ENCODE measurements around the gene ANKRD52. TPM values are rescaled to one million over a fixed set of nuclear protein-coding genes. Genes with fewer than 3 reads are reported as not detected.

Gene ANKRD52
- total RNA-seq, 1 experiment from 2014 or later = 46.3 TPM

DNA sequence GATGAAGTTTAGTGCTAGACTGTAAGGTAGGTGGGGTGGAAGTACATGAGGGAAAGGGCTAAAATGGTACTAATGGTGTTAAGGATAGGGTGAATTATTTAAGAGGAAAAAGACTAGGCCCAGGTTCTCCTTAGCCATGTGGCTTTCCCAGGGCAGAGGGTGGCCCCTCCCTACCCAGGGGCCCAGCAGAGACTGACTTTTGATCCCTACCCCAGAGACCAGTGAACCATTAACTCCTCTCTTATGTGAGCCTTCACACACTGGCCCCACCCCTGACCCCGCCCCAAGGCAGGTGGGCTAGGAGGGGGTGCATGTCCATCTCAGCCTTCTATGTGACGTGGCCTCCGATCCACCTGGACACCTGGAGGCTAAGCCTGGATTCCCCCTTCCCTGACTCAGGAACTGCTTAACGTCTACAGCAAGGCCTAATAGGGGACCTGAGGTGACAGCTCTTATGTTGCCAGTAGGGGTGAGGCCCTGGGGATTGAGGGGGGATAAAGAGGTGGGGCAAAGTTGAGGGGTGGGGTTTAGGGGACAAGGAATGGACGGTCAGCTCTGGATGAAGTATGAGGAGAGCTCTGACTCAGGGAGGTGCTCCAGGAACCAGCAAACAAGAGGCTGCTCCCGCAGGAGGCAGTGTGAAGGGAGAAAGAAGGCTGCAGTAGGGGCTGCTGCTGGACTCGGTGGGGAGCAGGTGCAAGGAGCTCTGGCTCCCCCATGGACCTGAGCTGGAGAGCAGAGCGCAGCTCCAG is 27.6 kb downstream of the ANKRD52 start:
- POLR2A ChIA-PET = interaction anchor here (1.8 to 2.3 kb wide), 2 partner anchors 9 to 41 kb away, joined by 6 to 10 read pairs; partner anchors contain the start of genes RNF41 and SMARCC2
- H3K27ac Mint-ChIP-seq (ENCODE audit: low read depth, unreplicated experiment) = no peak overlapping the region

GRCh38 chr12:56229916-56230431 is 28.2 kb downstream of the ANKRD52 start, which contains the start of gene SLC39A5:
Gene SLC39A5, plus strand, starts transcription at chr12:56230051. Its CDS starts 1,224 bp downstream, at chr12:56231275.
- CTCF ChIA-PET = no interaction called here
- Mint-ChIP-seq H3K27ac (ENCODE audit: low read depth, unreplicated experiment) (no peak within 1 kb of the TSS), H3K4me3 (ENCODE audit: unreplicated experiment) (no peak within 1 kb of the TSS), H3K4me1 (ENCODE audit: insufficient read depth, unreplicated experiment) (peaks cover 12% of the 10 kb centered on the region), H3K36me3 (ENCODE audit: insufficient read depth, unreplicated experiment) (peaks cover 17% of the 10 kb centered on the region), H3K27me3 (ENCODE audit: insufficient read depth, unreplicated experiment) (no peaks in the 10 kb centered on the region), H3K9me3 (ENCODE audit: unreplicated experiment) (no peaks in the 10 kb centered on the region)
- no peak for DNase-seq (ENCODE audit: unreplicated experiment)
- POLR2A ChIA-PET = interaction anchor here (1.8 to 2.3 kb wide), 2 partner anchors 8 to 41 kb away, joined by 6 to 10 read pairs; partner anchors contain the start of genes RNF41 and SMARCC2
- TF ChIP-seq, protein P1, sequence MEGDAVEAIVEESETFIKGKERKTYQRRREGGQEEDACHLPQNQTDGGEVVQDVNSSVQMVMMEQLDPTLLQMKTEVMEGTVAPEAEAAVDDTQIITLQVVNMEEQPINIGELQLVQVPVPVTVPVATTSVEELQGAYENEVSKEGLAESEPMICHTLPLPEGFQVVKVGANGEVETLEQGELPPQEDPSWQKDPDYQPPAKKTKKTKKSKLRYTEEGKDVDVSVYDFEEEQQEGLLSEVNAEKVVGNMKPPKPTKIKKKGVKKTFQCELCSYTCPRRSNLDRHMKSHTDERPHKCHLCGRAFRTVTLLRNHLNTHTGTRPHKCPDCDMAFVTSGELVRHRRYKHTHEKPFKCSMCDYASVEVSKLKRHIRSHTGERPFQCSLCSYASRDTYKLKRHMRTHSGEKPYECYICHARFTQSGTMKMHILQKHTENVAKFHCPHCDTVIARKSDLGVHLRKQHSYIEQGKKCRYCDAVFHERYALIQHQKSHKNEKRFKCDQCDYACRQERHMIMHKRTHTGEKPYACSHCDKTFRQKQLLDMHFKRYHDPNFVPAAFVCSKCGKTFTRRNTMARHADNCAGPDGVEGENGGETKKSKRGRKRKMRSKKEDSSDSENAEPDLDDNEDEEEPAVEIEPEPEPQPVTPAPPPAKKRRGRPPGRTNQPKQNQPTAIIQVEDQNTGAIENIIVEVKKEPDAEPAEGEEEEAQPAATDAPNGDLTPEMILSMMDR (IDR thresholded peaks at IDR 0.05; ENCODE audit: unreplicated experiment) = no peak
- intact Hi-C loops (cut with micrococcal nuclease) = loop anchor here (10.0 kb wide), 1 partner anchor 495 kb away; no protein-coding TSS in a partner anchor
- no TSS peak for BruUV-seq (replicated peaks)

More for the DNA sequence above, 27.6 kb downstream of the ANKRD52 start:
- H3K4me1 Mint-ChIP-seq (ENCODE audit: insufficient read depth, unreplicated experiment) = peaks cover 6% of the 10 kb centered on the region
- no peaks in the 10 kb centered on the region for H3K9me3 Mint-ChIP-seq (ENCODE audit: unreplicated experiment)
- no peak for DNase-seq (ENCODE audit: unreplicated experiment)
- intact Hi-C loops (cut with micrococcal nuclease) = no loop called here
- no peaks in the 10 kb centered on the region for H3K27me3 Mint-ChIP-seq (ENCODE audit: insufficient read depth, unreplicated experiment)
- no peak overlapping the region for H3K4me3 Mint-ChIP-seq (ENCODE audit: unreplicated experiment)
- TF ChIP-seq, protein P1 (IDR thresholded peaks at IDR 0.05; ENCODE audit: unreplicated experiment) = no peak
- no TSS peak for BruUV-seq (replicated peaks)
- CTCF ChIA-PET = interaction anchor here (0.7 to 1.2 kb wide), 5 partner anchors 9 to 41 kb away, joined by 3 to 7 read pairs (median 3); partner anchors contain the start of gene SMARCC2
- peaks cover 24% of the 10 kb centered on the region for H3K36me3 Mint-ChIP-seq (ENCODE audit: insufficient read depth, unreplicated experiment)

GRCh38 chr12:56229082-56229481 is 29.1 kb downstream of the ANKRD52 start:
- Mint-ChIP-seq H3K9me3 (ENCODE audit: unreplicated experiment) (no peaks in the 10 kb centered on the region), H3K27me3 (ENCODE audit: insufficient read depth, unreplicated experiment) (no peaks in the 10 kb centered on the region), H3K4me1 (ENCODE audit: insufficient read depth, unreplicated experiment) (peaks cover 14% of the 10 kb centered on the region), H3K36me3 (ENCODE audit: insufficient read depth, unreplicated experiment) (peaks cover 16% of the 10 kb centered on the region), H3K27ac (ENCODE audit: low read depth, unreplicated experiment) (no peak overlapping the region), H3K4me3 (ENCODE audit: unreplicated experiment) (no peak overlapping the region)
- ChIA-PET CTCF (no interaction called here), POLR2A (no interaction called here)
- TF ChIP-seq, protein P1 (IDR thresholded peaks at IDR 0.05; ENCODE audit: unreplicated experiment) = no peak
- intact Hi-C loops (cut with micrococcal nuclease) = loop anchor here (10.0 kb wide), 1 partner anchor 494 kb away; no protein-coding TSS in a partner anchor
- DNase-seq (ENCODE audit: unreplicated experiment) = no peak
- no TSS peak for BruUV-seq (replicated peaks)

DNA sequence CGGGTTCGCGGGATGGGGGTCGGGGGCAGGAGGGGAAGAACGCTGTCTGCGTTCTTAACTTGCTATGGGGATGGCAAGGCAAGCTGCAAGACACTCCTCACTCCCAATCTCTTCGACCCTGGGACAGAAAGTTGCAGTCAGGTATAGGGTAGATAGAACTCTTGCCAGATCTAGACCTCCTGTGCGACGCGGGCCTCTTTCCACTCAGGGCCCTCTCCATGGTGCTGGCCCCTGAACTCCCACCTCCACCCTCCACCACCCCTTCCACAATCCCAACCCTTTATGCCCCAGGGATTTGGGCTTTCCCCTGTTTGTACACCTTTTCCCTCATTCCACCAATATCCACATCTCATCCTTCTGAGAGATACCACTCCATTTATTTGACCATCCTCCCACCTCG is 33.2 kb downstream of the ANKRD52 start:
- intact Hi-C loops (cut with micrococcal nuclease) = loop anchor here (1.0 to 10.0 kb wide), 4 partner anchors 32 to 490 kb away; no protein-coding TSS in a partner anchor

More for the DNA sequence above, 33.2 kb downstream of the ANKRD52 start:
- peak overlapping the region; percentile 82 for H3K4me3 Mint-ChIP-seq (ENCODE audit: unreplicated experiment)
- CTCF ChIA-PET = interaction anchor here (1.0 to 1.5 kb wide), 4 partner anchors 9 to 31 kb away, joined by 3 to 5 read pairs (median 4); no protein-coding TSS in a partner anchor
- BruUV-seq (replicated peaks) = no TSS peak
- no peak for DNase-seq (ENCODE audit: unreplicated experiment)
- TF ChIP-seq, protein P1 (IDR thresholded peaks at IDR 0.05; ENCODE audit: unreplicated experiment) = no peak
- no peaks in the 10 kb centered on the region for H3K27me3 Mint-ChIP-seq (ENCODE audit: insufficient read depth, unreplicated experiment)
- H3K4me1 Mint-ChIP-seq (ENCODE audit: insufficient read depth, unreplicated experiment) = peaks cover 24% of the 10 kb centered on the region
- H3K27ac Mint-ChIP-seq (ENCODE audit: low read depth, unreplicated experiment) = peak overlapping the region; percentile 88
- POLR2A ChIA-PET = no interaction called here
- peaks cover 16% of the 10 kb centered on the region for H3K36me3 Mint-ChIP-seq (ENCODE audit: insufficient read depth, unreplicated experiment)
- no peaks in the 10 kb centered on the region for H3K9me3 Mint-ChIP-seq (ENCODE audit: unreplicated experiment)

Data from MCF 10A (cell line).